Fibroblast of skin of right quadriceps (primary cell): ENCODE results near the gene MPPE1.

Experiments
- DNase-seq: peaks from one replicate; pipeline ENCODE4 v3.0.0-alpha.2; 2013

MPPE1 gene, protein sequence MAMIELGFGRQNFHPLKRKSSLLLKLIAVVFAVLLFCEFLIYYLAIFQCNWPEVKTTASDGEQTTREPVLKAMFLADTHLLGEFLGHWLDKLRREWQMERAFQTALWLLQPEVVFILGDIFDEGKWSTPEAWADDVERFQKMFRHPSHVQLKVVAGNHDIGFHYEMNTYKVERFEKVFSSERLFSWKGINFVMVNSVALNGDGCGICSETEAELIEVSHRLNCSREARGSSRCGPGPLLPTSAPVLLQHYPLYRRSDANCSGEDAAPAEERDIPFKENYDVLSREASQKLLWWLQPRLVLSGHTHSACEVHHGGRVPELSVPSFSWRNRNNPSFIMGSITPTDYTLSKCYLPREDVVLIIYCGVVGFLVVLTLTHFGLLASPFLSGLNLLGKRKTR

DNA sequence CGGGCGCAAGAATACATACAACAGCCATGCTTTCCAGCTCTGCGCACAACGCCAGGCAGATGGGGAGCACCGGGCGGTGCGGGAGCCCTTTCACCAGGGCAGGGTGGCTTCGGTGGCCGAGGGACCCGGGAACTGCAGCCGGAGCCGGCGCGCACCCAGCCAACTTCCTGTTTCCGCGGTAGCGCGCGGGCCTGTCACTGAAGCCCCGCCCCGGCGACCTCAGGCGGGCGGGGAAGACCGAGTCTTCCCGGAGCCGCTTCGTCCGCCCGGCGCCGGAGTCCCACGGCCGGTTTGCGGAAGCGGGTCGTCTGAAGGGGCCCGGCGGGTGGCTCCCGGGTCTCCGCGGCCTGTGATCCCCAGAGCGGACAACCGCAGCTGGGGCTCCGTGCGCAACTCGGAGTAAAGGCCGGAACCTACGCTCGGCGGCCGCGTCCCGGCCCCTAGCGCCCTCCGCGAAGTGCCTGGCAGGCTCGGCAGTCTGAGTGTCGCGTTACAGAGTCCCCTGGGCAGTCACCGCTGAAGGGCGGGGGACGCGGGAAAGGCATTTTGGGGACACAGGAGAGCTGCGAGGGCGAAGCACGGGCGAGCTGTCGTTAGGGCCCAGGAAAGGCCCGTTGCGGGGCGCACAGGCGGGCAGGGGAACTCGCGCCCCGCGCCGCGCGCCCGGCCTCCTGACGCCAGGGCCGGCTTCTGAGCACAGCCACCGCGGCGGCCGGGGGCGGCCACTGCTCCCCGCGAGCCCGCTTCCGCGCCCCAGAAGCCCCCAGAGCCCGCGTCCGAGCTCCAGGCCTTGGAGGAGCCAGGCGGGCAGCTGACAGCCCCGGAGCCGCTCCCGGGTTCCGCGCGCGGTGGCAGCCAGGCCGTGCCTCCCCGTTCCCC, at the start of gene MPPE1:
Gene MPPE1 (minus strand): TSS at position 136 of the 879 bp plus-strand sequence. CDS start 11,053 bp downstream, outside the sequence.
- DNase-seq: peak; percentile 83

DNA sequence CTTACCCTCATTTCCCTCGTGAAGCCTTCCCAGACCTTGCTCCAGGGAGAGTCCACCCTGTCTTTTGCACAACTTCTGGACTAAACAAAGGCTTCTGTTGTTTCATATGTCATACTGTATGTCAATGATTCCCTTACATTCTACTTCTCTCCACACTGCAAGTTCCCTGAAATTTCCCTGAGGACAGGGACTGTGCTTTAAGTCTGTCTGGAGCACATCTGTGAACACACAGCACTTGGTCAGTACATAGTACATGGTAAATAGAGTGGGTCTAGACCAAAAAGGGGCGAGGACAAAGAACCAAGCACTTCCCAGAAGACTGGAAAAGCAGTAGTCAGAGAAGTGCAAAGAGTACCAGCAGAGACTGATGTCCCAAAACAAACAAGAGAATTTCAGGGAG, 49.5 kb upstream of the MPPE1 start:
- no peak for DNase-seq

DNA sequence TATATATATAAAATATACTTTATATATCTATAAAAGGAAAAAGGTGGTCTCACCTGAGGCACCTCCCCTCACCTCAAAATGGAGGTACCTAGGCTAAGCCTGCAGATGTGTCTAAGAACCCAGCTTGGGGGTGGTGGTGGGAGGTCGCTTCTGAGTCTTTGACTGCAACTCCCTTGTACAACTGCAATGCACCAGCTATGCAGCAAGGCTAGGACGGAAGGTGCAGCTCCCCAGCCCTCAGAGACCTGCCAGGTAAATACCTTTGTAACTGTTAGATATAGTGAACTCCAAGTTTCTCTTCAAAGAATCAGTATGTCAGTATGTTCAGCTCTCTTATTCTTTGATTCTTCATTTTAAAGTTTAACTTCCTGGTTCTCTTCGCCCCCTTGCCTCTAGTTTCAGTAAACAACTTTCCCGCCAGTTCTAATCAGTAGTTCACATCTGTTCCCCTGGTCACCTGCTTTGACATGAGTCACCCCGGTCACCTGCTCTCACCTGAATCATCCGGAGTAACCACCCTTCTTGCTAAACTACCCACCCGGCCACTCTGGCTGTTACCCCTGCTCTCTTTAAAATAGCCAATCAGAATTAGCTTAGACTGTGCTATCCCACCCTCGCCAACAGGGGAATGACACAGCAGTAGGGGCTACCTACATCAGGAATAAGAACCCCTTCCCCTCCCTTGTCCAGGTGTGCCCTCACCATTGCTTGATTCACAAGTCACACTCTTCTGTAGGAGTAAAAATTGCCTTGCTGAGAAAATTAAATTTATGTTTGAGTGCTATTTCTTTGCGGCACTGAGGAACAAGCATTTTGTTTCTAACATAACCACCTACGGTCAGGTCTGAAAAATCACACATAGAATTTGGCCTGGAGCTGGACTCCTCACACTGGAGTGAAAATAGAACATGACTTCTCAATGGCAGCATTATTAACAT, 48.5 kb upstream of the MPPE1 start:
- no peak for DNase-seq

DNA sequence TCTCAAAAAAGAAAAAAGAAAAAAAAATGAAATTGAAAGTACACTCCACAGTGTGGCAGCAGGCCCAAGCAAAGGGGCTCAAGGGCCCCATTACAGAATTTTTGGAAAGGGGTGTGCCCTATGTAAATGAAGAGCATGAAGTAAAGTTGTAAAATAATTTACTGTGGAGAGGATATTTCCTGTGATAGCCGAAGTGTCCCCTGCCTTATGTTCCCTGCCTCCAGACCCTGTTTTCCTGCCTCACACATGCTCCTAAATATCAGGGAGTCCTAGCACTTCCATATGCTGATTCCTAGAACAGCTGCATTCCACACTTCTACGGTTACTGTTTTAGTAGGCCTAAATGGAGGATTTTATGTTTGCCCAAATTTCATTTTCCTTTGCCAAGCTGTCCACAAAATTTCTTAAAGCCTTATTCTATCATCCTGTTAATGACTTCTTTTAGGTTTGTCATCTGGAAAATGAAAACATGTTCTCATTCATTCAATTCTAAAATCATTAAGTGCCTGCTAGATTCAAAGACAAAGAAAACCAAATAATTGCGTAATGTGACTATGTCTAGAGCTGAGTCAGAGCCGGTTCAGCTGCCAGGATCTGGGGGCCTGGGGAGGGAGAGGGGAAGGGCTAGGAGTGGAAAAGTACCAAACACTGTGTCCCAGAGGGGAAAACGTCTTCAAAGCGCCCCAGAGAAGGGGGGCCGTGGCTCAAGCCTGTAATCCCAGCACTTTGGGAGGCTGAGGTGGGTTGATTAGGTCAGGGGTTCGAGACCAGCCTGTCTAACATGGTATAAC, 47.3 kb upstream of the MPPE1 start:
- DNase-seq: peak; percentile 93

DNA sequence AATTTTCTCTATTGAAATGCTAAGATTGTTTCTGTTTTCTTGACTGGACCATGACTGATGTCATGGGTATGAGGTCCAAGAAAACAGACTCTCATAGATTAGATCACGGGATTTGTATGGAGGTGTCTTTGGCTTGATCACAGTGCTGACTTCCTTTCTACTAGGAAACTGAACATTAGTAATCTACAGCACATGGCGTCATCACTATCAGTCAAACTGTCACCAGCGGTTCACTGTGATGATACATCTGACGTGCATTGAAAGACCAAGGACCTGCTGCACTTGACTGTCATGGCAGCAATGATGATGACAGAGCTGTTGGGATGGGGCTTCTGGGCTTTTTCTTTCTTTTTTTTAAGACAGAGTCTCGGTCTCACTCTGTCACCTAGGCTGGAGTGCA, 45.0 kb upstream of the MPPE1 start:
- no peak for DNase-seq

DNA sequence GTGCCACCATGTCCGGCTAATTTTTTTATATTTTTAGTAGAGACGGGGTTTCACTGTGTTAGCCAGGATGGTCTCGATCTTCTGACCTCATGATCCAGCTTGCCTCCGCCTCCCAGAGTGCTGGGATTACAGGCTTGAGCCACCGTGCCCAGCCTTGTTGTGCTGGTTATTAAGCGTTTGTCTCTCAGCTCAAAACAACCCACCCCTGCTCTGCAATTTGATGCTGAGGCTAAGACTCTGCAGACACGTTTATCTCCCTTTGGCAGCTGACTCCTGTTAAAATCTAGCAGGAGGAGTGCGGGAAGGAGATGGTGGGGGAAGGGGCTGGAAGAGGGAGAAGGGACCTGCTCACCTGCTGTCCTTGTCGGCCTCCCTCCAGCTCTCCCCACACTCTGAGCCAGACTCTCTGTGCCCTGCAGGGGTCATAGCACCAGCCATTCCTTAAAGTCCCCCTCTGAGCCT, 43.3 kb upstream of the MPPE1 start:
- DNase-seq: no peak

DNA sequence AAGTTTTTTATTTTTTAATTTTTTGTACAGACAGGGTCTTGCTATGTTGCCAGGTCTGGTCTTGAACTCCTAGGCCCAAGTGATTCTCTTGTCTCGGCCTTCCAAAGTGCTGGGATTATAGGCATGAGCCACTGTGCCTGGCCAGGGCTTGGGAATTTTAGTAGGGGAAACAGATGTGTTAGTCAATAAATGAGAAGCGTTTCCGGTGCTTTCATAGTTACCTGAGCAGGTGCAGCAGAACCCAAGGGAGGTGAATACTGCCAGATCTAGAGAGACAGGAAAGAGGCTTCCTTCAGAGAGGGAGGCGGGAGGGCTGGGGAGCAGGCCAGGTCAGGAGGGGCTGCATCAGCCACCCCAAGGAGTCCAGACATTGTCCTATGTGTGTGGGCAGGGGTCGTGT, 42.7 kb upstream of the MPPE1 start:
- DNase-seq: no peak

DNA sequence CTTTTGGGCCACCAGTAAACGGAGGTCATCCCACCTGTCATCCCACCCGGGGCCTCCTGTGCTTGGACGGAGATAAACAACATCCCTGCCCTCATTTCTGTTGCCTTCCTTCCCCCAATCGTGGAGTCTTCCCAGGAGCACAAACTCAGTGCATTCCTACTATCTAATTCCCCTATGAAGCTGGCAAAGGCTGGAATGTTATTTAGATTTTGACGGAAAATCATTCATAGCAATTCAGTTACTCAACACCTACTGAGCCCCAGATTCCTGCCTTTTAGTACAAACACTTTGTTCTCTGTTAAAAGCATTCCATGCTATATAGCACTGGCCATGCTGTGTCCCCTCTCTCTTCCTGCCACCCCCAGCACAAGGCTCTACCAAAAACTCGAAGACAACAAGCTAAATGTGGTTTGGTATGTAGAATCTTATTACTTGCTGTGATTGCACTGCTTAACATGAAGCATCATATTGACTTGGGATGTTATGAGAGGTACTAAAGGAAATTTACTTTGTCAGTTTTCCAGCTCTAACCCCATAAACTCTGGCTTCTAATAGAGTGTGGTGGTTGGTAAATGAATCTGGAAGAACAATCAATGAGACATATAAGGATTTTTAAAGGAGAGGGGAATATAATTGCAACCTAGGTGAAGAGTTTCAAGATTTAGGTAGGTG, 40.9 kb upstream of the MPPE1 start:
- DNase-seq: peak; percentile 76

DNA sequence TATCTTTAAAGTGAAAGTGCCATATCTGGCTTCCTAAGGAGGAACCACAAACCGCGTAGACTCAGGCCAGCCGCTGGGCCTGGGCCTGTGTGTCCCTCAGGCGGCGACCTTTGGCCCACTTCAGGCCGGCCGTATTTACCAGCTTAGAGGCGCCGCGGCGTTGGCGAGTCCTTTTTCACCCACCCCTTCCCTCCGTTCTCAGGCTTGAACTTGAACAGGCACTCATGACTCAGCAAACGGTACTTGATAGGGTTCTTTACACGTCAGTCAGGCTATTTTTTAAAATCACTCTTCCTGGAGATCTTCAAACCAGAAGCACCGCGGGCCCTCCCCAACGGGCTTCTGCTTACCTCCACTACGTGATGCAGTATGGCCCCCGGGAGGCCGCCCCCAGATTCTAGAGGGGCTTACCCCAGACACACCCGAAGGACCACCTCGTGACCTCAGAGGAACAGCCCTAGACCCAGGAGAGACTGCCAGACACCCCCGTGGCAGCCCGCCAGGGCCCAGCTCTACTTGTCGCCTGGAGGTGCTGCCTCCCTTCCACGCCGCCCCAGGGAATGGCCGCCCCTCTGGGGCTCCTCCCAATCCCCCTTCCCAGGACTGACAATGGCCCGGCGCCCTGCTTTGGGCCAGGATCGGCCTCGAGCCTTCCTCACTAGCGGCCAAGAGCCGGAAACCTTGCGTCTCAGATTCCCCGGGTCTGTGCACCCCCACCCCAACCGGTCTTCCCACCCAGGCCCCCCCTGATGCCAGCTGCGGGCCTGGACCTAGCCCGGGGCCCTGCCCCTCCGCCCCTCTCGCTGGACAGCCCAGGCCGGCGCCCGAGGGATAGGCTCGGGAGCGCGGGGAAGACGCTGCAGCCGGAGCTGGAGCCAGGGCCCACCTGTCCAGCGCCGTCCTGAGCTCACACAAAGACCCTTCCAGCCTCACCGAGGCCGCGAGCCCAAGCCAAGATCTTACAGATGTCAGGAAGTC, 39.4 kb upstream of the MPPE1 start:
- DNase-seq: peak; percentile 98

DNA sequence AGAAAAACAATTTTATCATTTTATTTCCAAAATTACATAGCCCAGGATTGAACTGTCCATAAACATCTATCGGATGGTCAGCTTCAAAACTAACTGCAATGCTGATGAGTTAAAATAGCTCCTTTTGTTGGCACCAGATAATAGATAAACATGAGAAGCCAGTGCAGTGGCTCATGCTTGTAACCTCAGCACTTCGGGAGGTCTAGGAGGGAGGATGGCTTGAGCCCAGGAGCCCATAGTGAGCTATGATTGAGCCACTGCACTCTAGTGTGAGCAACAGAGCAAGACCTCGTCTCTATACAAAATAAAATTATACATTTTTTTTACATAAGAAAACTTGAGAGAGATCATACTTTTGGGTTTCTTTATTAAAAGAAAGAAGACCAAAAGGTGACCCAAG, 38.6 kb upstream of the MPPE1 start:
- DNase-seq: peak; percentile 48

DNA sequence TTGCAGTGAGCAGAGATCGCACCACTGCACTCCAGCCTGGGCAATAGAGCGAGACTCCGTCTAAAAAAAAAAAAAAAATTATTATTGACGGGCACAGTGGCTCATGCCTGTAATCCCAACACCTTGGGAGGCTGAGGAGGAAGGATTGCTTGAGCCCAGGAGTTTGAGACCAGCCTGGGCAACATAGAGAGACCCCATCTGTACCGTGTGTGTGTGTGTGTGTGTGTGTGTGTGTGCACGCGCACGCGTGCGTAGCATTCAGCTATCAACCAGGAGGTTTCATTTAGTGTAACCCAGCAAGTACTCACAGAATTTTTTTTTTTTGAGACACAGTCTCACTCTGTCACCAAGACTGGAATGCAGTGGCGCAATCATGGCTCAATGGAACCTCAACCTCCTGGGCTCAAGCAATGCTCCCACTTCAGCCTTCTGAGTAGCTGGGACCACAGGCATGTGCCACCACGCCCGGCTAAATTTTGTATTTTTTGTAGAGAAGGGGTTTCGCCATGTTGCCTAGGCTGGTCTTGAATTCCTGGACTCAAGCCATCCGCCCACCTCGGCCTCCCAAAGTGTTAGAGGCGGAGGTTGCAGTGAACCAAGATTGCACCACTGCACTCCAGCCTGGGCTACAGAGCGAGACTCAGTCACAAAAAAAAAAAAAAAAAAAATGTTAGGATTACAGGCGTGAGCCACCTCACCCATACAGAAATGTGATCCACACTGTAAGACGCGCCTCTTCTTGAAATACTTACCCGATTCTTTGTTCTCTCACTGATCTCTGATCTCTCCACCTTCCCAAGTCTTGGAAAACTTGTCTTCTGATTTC, 37.9 kb upstream of the MPPE1 start:
- peak; percentile 76 for DNase-seq

DNA sequence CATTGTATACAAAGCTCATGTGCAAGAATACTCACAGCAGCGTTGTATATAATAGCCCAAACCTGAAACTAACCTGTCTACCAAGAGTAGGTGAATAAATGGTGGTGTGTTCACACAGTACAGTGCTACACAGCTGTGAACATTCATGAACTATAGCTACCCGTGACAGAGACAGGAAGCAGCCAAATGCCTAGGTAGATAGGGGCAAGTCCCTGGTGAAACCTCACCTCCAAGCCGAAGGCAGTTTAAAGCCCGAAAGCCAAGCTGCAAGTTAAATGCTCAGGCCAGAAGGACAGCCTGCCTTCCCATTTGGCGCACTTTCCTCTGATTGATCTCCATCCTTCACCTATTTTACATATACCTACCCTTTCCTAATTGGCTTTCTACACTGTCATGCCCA, 36.7 kb upstream of the MPPE1 start:
- DNase-seq: no peak

DNA sequence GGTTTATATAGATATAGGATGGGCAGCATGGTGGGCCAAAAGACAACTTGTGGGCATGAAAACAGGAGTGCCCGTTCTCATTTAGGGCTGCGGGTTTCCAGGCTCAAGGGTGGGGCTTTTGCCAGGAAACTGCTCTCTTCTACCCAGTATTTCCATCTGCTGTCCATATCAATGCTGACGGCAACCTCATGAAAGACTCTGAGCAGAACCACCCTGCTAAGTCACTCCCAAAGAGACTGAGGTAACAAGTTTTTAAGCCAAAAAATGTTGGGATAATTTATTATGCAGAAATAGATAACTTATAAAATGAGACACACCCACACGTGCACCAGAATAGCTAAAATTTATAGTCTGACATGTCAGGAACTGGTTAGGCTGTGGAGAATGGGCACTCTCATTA, 36.1 kb upstream of the MPPE1 start:
- no peak for DNase-seq

DNA sequence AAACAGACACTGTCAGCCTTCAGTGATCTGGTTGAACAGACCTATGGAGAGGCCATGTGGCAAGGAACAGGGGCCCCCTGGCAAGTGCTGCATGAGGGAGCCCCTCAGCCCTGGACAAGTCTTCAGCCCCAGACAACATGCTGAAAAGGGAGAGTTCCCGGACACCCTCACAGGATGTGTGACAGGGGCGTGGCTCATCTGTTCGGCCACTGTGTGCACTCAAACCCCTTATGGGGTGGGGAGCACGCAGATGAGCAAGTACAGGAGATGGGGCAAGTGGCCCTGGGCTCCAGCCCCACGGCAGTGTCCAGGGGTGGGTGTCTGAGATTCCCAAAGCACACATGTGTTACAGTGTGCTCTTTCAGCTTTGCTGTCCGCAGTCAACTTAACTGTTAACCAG, 35.4 kb upstream of the MPPE1 start:
- DNase-seq: no peak

DNA sequence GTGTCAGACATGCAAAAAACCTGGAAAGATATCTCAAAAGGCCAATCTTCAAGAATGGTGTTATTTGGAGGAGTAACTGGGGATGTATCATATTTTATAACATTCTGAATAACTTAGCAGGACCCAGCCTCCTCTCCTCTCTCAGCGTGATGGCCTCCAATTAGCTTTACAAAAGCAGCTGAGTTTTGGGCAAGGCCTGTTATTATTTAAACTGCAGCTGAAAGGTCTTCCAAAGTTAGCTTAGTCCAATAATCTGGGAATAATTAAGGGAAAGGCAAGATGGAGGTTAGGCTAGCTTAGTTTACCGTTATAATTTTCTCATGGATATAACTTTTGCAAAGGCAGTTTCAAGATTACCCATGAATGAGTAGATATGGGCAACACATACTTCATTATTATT, 32.8 kb upstream of the MPPE1 start:
- no peak for DNase-seq

DNA sequence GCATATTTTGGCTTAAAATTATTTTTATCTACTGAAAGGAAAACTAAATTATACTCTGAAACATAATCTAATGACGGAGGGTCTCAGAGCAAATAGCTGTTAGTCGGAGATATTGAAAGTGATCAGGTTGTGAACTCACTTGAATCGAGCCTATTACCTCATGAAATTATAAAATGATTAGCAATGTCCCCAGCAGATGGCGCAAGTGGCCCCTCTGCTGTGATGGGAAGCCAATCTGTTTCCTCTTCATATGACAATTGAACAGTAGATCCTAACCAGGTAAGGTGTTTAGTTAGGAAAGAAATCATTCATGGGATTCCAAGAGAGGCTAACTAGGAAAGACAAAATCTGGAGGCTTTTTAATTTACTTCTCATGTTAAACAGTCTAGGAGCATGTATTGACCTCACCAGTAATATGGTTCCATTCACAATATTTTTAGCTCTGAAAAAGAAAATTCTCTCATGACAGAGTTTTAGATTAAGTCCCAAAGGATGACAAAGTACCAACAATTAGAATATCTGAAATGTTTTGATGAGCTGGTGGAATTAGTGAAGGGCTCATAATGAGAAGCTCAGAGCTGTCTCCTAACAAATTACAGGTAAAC, 29.9 kb upstream of the MPPE1 start:
- peak; percentile 53 for DNase-seq

DNA sequence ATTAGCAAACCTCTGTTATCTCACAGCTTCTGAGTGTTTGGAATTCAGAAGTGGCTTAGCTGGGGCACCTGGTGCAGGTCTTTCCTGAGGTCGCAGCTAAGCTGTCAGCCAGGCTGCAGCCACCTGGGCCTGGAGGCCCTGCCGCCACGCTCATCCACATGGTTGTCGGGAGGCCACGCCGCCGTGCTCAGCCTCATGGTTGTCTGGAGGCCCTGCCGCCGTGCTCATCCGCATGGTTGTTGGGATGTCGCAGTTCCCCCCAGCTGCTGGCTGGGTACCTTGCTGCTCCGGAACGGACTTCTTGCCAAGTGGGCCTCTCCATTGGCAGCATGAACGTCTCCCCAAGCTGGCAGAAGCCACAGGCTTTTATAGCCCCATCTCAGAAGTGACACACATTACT, 24.3 kb upstream of the MPPE1 start:
- no peak for DNase-seq

DNA sequence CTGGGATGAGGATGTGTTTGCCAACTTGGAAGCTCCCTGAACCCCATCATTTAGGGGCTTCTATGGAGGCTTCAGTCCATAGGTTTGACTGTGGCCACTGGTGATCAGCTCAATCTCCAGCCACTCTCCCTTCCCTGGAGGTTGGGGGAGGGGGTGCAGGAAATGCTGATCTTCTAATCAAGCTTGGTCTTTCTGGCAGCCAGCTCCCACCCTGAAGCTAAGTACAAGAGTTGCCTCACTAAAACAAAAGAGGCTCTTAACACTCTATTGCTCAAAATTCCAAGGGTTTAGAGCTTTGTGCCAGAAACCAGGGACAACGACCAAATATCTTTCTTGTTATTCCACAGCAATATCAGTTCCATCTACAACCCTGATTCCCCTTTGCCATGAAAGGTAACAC, 19.4 kb upstream of the MPPE1 start:
- no peak for DNase-seq
